NB4 (cell line): ENCODE measurements around the gene UFD1.

Source experiments
- MYC ChIP-seq: IDR thresholded peaks from 2 replicates; pipeline ENCODE4 v1.6.1; 2011; ENCODE audit warnings: low read depth, low read length
- POLR2A ChIP-seq: IDR thresholded peaks from 2 replicates; pipeline ENCODE4 v1.6.1; 2011; ENCODE audit warnings: mild to moderate bottlenecking; ENCODE audit not compliant: insufficient read length; ENCODE audit errors: extremely low read depth
- TF ChIP-seq, protein P1 (sequence below): IDR thresholded peaks from one replicate; pipeline ENCODE4 v1.5.1; 2012; ENCODE audit warnings: low read depth, low read length
- TF ChIP-seq, protein P2 (sequence below): IDR thresholded peaks from 2 replicates; pipeline ENCODE4 v1.6.1; 2011; ENCODE audit warnings: low read depth, low read length

DNA sequence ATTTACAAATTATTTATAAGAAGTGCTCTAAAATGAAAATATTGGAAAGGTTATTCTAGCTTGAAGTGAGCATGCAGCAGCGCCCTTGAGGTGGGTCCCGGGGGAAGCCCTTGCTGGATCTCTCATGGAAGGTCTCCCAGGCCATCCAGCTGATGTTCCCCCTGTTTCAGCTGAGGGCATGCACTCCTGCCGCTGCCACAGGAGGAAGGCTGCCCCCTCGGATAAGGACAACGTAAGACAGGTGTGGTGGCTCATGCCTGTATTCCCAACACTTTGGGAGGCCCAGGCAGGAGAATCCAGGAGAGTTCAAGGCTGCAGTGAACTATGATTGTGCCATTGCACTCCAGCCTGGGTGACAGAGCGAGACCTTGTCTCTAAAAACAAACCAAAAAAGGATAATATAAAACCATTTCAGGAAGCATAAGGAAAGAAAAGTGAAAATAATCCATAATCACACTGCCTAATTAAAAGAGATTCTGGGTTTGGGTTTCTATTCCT is 15.7 kb upstream of the UFD1 start:
- TF ChIP-seq POLR2A (no peak), MYC (no peak)
- TF ChIP-seq, protein P1, sequence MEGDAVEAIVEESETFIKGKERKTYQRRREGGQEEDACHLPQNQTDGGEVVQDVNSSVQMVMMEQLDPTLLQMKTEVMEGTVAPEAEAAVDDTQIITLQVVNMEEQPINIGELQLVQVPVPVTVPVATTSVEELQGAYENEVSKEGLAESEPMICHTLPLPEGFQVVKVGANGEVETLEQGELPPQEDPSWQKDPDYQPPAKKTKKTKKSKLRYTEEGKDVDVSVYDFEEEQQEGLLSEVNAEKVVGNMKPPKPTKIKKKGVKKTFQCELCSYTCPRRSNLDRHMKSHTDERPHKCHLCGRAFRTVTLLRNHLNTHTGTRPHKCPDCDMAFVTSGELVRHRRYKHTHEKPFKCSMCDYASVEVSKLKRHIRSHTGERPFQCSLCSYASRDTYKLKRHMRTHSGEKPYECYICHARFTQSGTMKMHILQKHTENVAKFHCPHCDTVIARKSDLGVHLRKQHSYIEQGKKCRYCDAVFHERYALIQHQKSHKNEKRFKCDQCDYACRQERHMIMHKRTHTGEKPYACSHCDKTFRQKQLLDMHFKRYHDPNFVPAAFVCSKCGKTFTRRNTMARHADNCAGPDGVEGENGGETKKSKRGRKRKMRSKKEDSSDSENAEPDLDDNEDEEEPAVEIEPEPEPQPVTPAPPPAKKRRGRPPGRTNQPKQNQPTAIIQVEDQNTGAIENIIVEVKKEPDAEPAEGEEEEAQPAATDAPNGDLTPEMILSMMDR: no peak
- TF ChIP-seq, protein P2, sequence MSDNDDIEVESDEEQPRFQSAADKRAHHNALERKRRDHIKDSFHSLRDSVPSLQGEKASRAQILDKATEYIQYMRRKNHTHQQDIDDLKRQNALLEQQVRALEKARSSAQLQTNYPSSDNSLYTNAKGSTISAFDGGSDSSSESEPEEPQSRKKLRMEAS: no peak
